Neuron (in vitro differentiated cells): ENCODE measurements around the gene LRP4.
"Not testable (repeated sequence)": the region's sequence is repeated elsewhere in the genome, so short reads cannot be mapped to it uniquely, and the experiment has no call there.

Experiments used
- H2AFZ ChIP-seq: one replicate; pipeline ENCODE4 v1.6.1; 2013; ENCODE audit warnings: low read depth, mild to moderate bottlenecking, inconsistent platforms, low read length, moderate library complexity
- H3K27me3 ChIP-seq: one replicate; pipeline ENCODE4 v1.6.1; 2013; ENCODE audit warnings: low read length; ENCODE audit not compliant: insufficient read depth
- H3K36me3 ChIP-seq: one replicate; pipeline ENCODE4 v1.6.1; 2013; ENCODE audit warnings: low read length; ENCODE audit not compliant: insufficient read depth
- H3K4me1 ChIP-seq: one replicate; pipeline ENCODE4 v1.6.1; 2013; ENCODE audit warnings: low read length; ENCODE audit not compliant: insufficient read depth
- H3K4me3 ChIP-seq: 2 replicates; pipeline ENCODE4 v1.5.1; 2013; ENCODE audit warnings: mild to moderate bottlenecking, low read length, moderate library complexity
- H3K9me3 ChIP-seq: one replicate; pipeline ENCODE4 v1.6.1; 2013; ENCODE audit warnings: low read length

LRP4 gene

GRCh38 chr11:46944356-46945075, 26.2 kb upstream of the LRP4 start:
- H3K27me3 ChIP-seq = no peaks in the 10 kb centered on the region
- H3K4me3 ChIP-seq = no peak overlapping the region
- H2AFZ ChIP-seq = no peak overlapping the region
- H3K4me1 ChIP-seq = peaks cover 25% of the 10 kb centered on the region
- no peaks in the 10 kb centered on the region for H3K9me3 ChIP-seq
- H3K36me3 ChIP-seq = peaks cover 29% of the 10 kb centered on the region

- H2AFZ ChIP-seq = no peak overlapping the region
- H3K9me3 ChIP-seq = no peaks in the 10 kb centered on the region
- no peak overlapping the region for H3K4me3 ChIP-seq
- H3K27me3 ChIP-seq = no peaks in the 10 kb centered on the region
- peaks cover 29% of the 10 kb centered on the region for H3K36me3 ChIP-seq
- H3K4me1 ChIP-seq = peaks cover 9% of the 10 kb centered on the region
These were observed 23.8 kb upstream of the LRP4 start for GRCh38 chr11:46942172-46942571.

- H3K9me3 ChIP-seq = no peaks in the 10 kb centered on the region
- H2AFZ ChIP-seq = peak within 1 kb of the TSS; percentile 93
- peaks cover 7% of the 10 kb centered on the region for H3K4me1 ChIP-seq
- H3K36me3 ChIP-seq = peaks cover 16% of the 10 kb centered on the region
- peak within 1 kb of the TSS; percentile 95 for H3K4me3 ChIP-seq
- H3K27me3 ChIP-seq = no peaks in the 10 kb centered on the region
These were observed 18.1 kb upstream of the LRP4 start, which contains the start of gene CSTPP1 for GRCh38 chr11:46936138-46937110. Gene CSTPP1, plus strand, starts transcription at chr11:46936761. Its CDS starts 45 bp downstream, at chr11:46936806.

GRCh38 chr11:46930089-46930488, 11.7 kb upstream of the LRP4 start:
- peaks cover 2% of the 10 kb centered on the region for H3K4me1 ChIP-seq
- H3K9me3 ChIP-seq = peaks cover 3% of the 10 kb centered on the region
- H2AFZ ChIP-seq = no peak overlapping the region
- H3K4me3 ChIP-seq = no peak overlapping the region
- no peaks in the 10 kb centered on the region for H3K27me3 ChIP-seq
- no peaks in the 10 kb centered on the region for H3K36me3 ChIP-seq

- not testable (repeated sequence) for H3K36me3 ChIP-seq, H2AFZ ChIP-seq, H3K27me3 ChIP-seq, H3K4me1 ChIP-seq, H3K4me3 ChIP-seq, H3K9me3 ChIP-seq
These were observed 10.4 kb upstream of the LRP4 start for GRCh38 chr11:46928701-46929100.

- H3K36me3 ChIP-seq, H3K4me3 ChIP-seq, H3K9me3 ChIP-seq, H3K4me1 ChIP-seq, H3K27me3 ChIP-seq, H2AFZ ChIP-seq: not testable (repeated sequence)
These were observed 9.6 kb upstream of the LRP4 start for GRCh38 chr11:46927928-46928327.

- Histone ChIP-seq H3K9me3 (no peaks in the 10 kb centered on the region), H3K4me3 (no peak overlapping the region), H3K4me1 (peaks cover 26% of the 10 kb centered on the region), H3K36me3 (no peaks in the 10 kb centered on the region), H2AFZ (no peak overlapping the region), H3K27me3 (no peaks in the 10 kb centered on the region)
These were observed 2.4 kb upstream of the LRP4 start for GRCh38 chr11:46920755-46921154.

- Histone ChIP-seq H2AFZ (peak overlapping the region; percentile 46), H3K4me3 (peak overlapping the region; percentile 80), H3K4me1 (peaks cover 38% of the 10 kb centered on the region), H3K9me3 (no peaks in the 10 kb centered on the region), H3K27me3 (no peaks in the 10 kb centered on the region), H3K36me3 (no peaks in the 10 kb centered on the region)
These were observed 601 bp upstream of the LRP4 start for GRCh38 chr11:46918788-46919513.

GRCh38 chr11:46917762-46918082, 628 bp downstream of the LRP4 start:
- no peaks in the 10 kb centered on the region for H3K9me3 ChIP-seq
- peak overlapping the region; percentile 80 for H3K4me3 ChIP-seq
- no peaks in the 10 kb centered on the region for H3K27me3 ChIP-seq
- no peaks in the 10 kb centered on the region for H3K36me3 ChIP-seq
- H2AFZ ChIP-seq = peak overlapping the region; percentile 82
- H3K4me1 ChIP-seq = peaks cover 50% of the 10 kb centered on the region

GRCh38 chr11:46917109-46917761, 1.1 kb downstream of the LRP4 start:
- peak overlapping the region; percentile 82 for H2AFZ ChIP-seq
- H3K4me1 ChIP-seq = peaks cover 54% of the 10 kb centered on the region
- no peaks in the 10 kb centered on the region for H3K36me3 ChIP-seq
- no peaks in the 10 kb centered on the region for H3K9me3 ChIP-seq
- no peaks in the 10 kb centered on the region for H3K27me3 ChIP-seq
- peak overlapping the region; percentile 80 for H3K4me3 ChIP-seq

GRCh38 chr11:46916286-46917108, 1.9 kb downstream of the LRP4 start:
- peaks cover 58% of the 10 kb centered on the region for H3K4me1 ChIP-seq
- H3K36me3 ChIP-seq = no peaks in the 10 kb centered on the region
- H3K4me3 ChIP-seq = peak overlapping the region; percentile 80
- H3K9me3 ChIP-seq = no peaks in the 10 kb centered on the region
- no peaks in the 10 kb centered on the region for H3K27me3 ChIP-seq
- peak overlapping the region; percentile 82 for H2AFZ ChIP-seq

GRCh38 chr11:46914910-46915309, 3.4 kb downstream of the LRP4 start:
- no peaks in the 10 kb centered on the region for H3K27me3 ChIP-seq
- H3K4me1 ChIP-seq = peaks cover 53% of the 10 kb centered on the region
- H2AFZ ChIP-seq = no peak overlapping the region
- H3K9me3 ChIP-seq = no peaks in the 10 kb centered on the region
- H3K36me3 ChIP-seq = no peaks in the 10 kb centered on the region
- no peak overlapping the region for H3K4me3 ChIP-seq
